ENCODE measurements around the gene PRPF4.

DNA sequence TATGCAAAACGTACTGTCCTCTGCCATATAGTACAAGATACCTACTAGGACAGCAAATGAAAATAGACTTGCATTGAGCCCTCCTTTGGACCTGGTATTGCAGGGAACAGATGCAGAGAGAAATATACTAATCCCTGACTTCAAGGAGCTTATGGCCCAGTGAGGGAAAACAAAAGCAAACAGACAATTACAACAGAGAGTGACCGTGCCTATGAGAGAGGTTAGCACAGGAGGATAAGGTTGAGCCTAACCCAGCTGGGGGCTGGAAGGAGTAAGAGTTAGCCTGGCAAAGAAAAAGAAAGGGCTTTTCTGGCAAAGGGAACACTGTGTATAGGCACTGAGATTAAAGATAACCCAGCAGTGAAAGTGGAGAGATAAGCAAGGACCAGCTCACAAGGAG is 5.6 kb upstream of the PRPF4 start:
- TF ChIP-seq, protein P1, sequence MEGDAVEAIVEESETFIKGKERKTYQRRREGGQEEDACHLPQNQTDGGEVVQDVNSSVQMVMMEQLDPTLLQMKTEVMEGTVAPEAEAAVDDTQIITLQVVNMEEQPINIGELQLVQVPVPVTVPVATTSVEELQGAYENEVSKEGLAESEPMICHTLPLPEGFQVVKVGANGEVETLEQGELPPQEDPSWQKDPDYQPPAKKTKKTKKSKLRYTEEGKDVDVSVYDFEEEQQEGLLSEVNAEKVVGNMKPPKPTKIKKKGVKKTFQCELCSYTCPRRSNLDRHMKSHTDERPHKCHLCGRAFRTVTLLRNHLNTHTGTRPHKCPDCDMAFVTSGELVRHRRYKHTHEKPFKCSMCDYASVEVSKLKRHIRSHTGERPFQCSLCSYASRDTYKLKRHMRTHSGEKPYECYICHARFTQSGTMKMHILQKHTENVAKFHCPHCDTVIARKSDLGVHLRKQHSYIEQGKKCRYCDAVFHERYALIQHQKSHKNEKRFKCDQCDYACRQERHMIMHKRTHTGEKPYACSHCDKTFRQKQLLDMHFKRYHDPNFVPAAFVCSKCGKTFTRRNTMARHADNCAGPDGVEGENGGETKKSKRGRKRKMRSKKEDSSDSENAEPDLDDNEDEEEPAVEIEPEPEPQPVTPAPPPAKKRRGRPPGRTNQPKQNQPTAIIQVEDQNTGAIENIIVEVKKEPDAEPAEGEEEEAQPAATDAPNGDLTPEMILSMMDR (IDR thresholded peaks at IDR 0.05): no peak
- no peak for TF ChIP-seq POLR2A (IDR thresholded peaks at IDR 0.05)
